ENCODE results near the gene TRHDE.

- TF ChIP-seq CTCF (IDR thresholded peaks at IDR 0.05; ENCODE audit: insufficient read depth, low read length, poor library complexity, severe bottlenecking) = no peak
- no peak for TF ChIP-seq EZH2phosphoT487 (conservative IDR thresholded peaks at IDR 0.05; ENCODE audit: low read length)
Measured at GRCh38 chr12:72502546-72502945, 230.4 kb downstream of the TRHDE start.

All from SU-DHL-6 (cell line).